HG03432 (cell line): ENCODE results near the gene PPP3CA.
"Not testable (repeated sequence)": the region's sequence is repeated elsewhere in the genome, so short reads cannot be mapped to it uniquely, and the experiment has no call there.

Experiments used
- ATAC-seq: cut with Tn5 transposase; IDR thresholded peaks from one replicate; pipeline ENCODE4 v1.9.1; 2021; ENCODE audit warnings: mild to moderate bottlenecking, moderate library complexity; ENCODE audit not compliant: unreplicated experiment

PPP3CA gene

GRCh38 chr4:101183221-101183620, 164.1 kb downstream of the PPP3CA start:
- ATAC-seq: no peak

- not testable (repeated sequence) for ATAC-seq
Observed at GRCh38 chr4:101182688-101183087, 164.6 kb downstream of the PPP3CA start.

DNA sequence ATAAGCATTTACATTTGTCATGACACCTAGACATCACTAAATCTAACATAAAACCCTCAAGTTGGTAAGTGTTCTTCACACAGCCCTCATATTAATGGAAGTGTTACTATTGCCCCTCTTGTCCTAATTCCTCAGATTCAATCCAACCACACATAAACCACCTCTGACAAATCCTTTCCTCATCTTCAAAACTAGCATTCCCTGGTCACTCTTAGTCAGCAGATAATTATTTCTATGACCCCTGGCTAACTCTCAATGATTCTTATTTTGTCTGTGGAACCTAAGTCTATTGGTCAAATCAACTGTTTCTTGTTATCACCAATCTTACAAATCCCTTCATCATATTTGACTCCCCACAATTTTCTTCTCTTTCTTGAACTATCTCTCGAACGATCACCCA, 168.6 kb downstream of the PPP3CA start:
- no peak for ATAC-seq

GRCh38 chr4:101177154-101177553, 170.2 kb downstream of the PPP3CA start:
- no peak for ATAC-seq

DNA sequence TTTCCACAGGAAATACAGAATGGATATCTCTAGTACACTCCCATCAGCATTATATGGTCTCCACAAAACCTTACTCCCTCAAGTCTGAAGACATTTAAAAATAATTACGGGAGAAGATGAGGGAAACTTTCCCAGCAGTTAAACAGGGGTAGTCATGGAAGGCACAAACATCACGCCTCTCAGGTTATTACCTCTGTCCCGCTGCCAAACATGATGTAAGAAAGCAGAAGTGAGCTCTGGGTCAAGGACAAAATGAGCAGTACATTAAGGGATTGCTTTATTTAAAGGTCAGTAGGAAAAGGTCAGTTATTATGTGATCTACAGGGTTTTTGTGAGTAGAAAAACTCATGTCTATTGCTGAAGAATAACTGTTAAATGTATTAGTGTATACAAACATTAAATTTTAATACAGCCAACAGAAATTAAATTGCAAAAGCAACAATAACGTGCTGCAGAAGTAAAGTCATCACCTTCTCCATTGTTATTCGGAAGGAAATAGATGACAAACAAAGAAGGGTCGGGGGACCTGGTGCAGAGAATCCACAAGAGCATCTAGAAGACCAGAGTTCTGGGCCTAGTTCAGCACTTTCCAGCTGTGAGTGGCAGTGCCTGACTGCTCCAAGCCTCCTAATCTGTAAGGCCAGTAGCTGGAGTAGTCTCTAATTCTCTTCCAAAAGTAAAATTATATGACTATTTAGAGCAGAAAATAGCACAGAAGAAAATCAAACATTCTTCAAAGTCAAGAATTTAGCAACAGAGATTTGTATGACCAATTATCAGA, 171.2 kb downstream of the PPP3CA start:
- ATAC-seq: no peak

GRCh38 chr4:101174679-101175345, 172.5 kb downstream of the PPP3CA start:
- ATAC-seq: no peak

- ATAC-seq: no peak
Observed at GRCh38 chr4:101172369-101172768, 175.0 kb downstream of the PPP3CA start.

- ATAC-seq: no peak
Observed at GRCh38 chr4:101171747-101172146, 175.6 kb downstream of the PPP3CA start.

- peak; percentile 100 for ATAC-seq
Observed at GRCh38 chr4:101169044-101170014, 178.0 kb downstream of the PPP3CA start.

- no peak for ATAC-seq
Observed at GRCh38 chr4:101163936-101164335, 183.4 kb downstream of the PPP3CA start.

- no peak for ATAC-seq
Observed at GRCh38 chr4:101162990-101163380, 184.3 kb downstream of the PPP3CA start.

GRCh38 chr4:101160792-101161592, 186.3 kb downstream of the PPP3CA start:
- no peak for ATAC-seq

GRCh38 chr4:101158507-101158906, 188.8 kb downstream of the PPP3CA start:
- no peak for ATAC-seq

- ATAC-seq: no peak
Observed at GRCh38 chr4:101158134-101158482, 189.2 kb downstream of the PPP3CA start.

DNA sequence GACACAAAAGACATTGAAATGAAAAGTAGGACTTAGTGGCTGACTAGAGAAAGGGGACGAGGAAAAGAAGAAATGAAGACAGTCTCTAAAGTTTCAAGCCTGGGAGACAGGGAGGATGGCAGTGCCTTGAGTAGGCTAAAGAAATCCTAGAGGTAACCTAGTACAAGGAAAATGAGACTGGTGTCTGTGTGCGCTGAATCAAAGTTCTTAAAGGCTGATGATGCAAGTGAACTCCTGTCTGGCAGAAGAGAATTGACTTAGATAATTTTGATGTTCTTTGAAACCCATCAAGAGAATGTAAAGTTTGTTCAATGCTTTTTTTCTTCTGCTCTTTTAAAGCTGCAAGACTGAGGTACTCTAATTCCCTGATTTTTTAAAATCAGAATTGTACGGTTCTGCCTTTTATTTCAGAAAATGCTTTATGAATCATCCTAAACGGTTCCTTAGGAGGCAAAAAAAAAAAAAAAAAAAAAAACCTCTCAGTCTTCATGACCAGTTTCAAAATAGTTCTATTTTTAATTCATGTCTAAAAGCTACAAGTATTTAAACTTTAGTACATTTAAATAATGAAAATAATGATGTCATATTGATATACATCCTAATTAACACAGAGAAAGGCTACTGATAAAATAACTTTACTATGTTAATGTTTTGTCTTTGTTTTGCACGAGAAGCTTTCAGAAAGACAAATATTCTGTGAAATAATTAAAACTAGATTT, 189.8 kb downstream of the PPP3CA start:
- ATAC-seq: no peak

- ATAC-seq: peak; percentile 62
Observed at GRCh38 chr4:101156619-101157310, 190.6 kb downstream of the PPP3CA start.

DNA sequence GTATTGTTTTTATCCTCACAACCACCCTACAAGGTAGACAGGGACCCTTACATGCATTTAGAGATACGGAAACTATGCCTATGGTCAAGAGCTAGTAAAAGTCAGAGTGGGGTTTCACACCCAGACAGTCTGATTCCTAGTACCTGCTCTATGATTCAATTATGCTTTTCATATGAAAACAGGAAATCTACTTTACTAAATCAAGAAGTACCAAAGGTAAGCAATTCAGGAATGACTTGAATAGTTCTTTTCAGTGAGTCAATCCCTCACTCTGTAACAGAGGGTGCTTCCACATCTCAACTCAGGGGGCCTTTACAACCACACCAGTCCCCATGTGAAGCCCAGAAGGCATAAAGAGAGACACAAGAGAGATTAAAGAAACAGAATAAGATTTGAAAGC, 191.4 kb downstream of the PPP3CA start:
- ATAC-seq: no peak

GRCh38 chr4:101155368-101155767, 192.0 kb downstream of the PPP3CA start:
- ATAC-seq: no peak

DNA sequence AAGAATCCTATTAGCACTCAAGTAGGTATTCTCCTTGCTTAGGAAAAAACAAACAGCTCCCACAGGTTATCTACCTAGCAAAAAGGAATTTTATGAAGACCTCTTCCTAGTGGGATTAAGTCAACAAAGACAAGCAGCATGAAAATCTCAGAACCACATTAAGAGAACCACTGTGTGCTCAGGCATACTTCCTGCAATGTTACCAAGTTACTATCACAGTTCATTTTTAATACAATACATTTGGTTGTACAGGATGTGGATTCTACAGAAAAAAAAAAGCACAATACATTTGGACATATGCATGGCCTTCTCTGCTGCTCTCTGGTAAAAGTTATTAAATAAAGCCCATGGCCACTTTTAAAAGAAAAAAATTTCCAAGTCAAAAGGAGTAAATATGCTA, 193.7 kb downstream of the PPP3CA start:
- no peak for ATAC-seq
